ENCODE measurements around the gene RHBDL1.

DNA sequence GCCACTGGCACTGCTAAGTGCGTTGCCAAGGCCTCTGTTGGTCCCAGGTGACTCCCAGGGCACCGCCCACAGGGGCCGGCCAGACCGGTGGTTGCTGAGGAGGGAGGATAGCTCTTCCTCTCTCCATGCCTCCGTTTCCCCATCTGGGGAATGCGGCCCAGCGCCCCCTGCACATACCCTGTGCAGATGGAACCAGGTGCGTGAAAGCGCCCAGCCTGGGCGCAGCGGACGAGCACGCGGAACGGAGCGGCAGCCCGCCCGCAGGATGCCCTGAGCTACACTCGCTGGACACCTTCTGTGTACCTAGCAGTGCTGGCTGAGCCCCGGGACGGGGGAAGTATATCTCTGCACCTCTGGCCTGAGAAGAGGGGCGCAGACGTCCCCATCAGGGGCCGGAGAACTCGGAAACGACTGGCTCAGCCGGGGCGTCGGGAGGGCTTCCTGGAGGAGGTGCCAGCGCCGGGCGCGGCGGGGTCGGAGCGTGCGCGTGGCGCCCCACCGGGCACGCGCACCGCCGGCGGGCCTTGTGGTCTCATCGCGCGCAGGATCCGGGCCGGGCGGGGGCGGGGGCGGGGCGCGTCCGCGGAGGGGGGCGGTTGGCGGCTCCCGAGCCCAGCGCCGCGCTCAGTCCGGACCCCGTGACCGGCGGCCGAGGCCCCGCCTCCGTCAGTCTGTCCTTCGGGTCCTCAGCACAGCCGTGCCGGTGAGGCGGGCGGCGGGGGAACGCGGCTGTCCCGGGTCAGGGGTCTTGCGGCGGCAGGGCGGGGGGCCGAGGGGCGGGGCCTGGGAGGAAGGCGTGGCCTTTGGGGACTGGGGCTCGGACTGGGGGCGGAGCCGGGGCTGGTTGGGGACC lies 51.2 kb downstream of the RHBDL1 start, which contains the start of the genes CCDC78 and HAGHL:
- TF ChIP-seq, protein P1, sequence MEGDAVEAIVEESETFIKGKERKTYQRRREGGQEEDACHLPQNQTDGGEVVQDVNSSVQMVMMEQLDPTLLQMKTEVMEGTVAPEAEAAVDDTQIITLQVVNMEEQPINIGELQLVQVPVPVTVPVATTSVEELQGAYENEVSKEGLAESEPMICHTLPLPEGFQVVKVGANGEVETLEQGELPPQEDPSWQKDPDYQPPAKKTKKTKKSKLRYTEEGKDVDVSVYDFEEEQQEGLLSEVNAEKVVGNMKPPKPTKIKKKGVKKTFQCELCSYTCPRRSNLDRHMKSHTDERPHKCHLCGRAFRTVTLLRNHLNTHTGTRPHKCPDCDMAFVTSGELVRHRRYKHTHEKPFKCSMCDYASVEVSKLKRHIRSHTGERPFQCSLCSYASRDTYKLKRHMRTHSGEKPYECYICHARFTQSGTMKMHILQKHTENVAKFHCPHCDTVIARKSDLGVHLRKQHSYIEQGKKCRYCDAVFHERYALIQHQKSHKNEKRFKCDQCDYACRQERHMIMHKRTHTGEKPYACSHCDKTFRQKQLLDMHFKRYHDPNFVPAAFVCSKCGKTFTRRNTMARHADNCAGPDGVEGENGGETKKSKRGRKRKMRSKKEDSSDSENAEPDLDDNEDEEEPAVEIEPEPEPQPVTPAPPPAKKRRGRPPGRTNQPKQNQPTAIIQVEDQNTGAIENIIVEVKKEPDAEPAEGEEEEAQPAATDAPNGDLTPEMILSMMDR (IDR thresholded peaks at IDR 0.05) = no peak
- TF ChIP-seq POLR2A (IDR thresholded peaks at IDR 0.05) = no peak

Data from esophagus squamous epithelium (tissue), 4 donors.